ENCODE data around the gene ADAMTS18.

DNA sequence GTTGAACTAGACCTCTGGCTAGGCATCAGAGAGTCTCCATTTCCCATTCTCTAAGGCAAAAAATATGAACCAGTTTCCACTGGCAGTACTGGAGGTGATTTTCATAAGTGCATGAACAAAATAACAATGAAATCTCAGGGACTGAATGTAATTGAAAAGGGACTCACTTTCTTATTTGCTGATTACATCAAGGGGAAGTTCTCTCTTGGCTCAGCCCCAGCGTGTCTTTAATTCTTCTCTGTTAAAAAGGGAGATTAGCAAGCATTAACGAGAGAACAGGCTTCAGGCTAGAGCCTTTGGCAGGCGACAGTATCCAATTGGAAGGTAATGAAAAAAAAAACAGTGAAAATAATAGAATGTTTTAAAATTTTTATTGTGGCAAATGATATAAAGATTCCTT is 34.0 kb upstream of the ADAMTS18 start:
- TF ChIP-seq, protein P1, sequence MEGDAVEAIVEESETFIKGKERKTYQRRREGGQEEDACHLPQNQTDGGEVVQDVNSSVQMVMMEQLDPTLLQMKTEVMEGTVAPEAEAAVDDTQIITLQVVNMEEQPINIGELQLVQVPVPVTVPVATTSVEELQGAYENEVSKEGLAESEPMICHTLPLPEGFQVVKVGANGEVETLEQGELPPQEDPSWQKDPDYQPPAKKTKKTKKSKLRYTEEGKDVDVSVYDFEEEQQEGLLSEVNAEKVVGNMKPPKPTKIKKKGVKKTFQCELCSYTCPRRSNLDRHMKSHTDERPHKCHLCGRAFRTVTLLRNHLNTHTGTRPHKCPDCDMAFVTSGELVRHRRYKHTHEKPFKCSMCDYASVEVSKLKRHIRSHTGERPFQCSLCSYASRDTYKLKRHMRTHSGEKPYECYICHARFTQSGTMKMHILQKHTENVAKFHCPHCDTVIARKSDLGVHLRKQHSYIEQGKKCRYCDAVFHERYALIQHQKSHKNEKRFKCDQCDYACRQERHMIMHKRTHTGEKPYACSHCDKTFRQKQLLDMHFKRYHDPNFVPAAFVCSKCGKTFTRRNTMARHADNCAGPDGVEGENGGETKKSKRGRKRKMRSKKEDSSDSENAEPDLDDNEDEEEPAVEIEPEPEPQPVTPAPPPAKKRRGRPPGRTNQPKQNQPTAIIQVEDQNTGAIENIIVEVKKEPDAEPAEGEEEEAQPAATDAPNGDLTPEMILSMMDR (IDR thresholded peaks at IDR 0.05), result no peak
- TF ChIP-seq EP300 (IDR thresholded peaks at IDR 0.05) (no peak), POLR2A (IDR thresholded peaks at IDR 0.05) (no peak), POLR2AphosphoS5 (IDR thresholded peaks at IDR 0.05) (no peak)

Data from sigmoid colon (tissue), 4 donors.